Activated CD8-positive, alpha-beta T cell treated with anti-CD3 and anti-CD28 coated beads for 36 hours (primary cell): ENCODE measurements around the gene KLHL26. TPM values are rescaled to one million over a fixed set of nuclear protein-coding genes. Genes with fewer than 3 reads are reported as not detected.
A peak's percentile ranks its signal among the peaks of the same experiment; 100 is the strongest.
"Not testable (repeated sequence)": the region's sequence is repeated elsewhere in the genome, so short reads cannot be mapped to it uniquely, and the experiment has no call there.

Experiments used
- ATAC-seq: fragments of 200-7000 bp; cut with Tn5 transposase; one replicate; pipeline ENCODE4 v1.10.0; 2021; ENCODE audit warnings: mild to moderate bottlenecking, moderate library complexity
- CTCF ChIA-PET: fragments of 350-600 bp; sonication (Branson Sonifier 250); formaldehyde crosslinking; loops from one replicate; lab custom pipeline; 2021; ENCODE audit warnings: antibody characterized with exemption; lab: Charles Lee
- POLR2A ChIA-PET: fragments of 350-600 bp; sonication (Branson Sonifier 250); formaldehyde crosslinking; loops from one replicate; lab custom pipeline; 2021; ENCODE audit warnings: antibody characterized with exemption; lab: Charles Lee
- DNase-seq: peaks from one replicate; pipeline ENCODE4 v3.0.0-alpha.2; 2020
- H3K27ac Mint-ChIP-seq: one replicate; pipeline ENCODE4 v1.8.0; 2021; ENCODE audit warnings: mild to moderate bottlenecking, mixed read lengths
- H3K27me3 Mint-ChIP-seq: one replicate; pipeline ENCODE4 v1.8.0; 2021; ENCODE audit warnings: mixed read lengths
- H3K36me3 Mint-ChIP-seq: one replicate; pipeline ENCODE4 v1.8.0; 2021; ENCODE audit warnings: low read depth, mixed read lengths
- H3K4me1 Mint-ChIP-seq: one replicate; pipeline ENCODE4 v1.8.0; 2021; ENCODE audit warnings: low read depth, mixed read lengths
- H3K4me3 Mint-ChIP-seq: one replicate; pipeline ENCODE4 v1.8.0; 2021; ENCODE audit warnings: mild to moderate bottlenecking, moderate library complexity, mixed read lengths
- H3K9me3 Mint-ChIP-seq: one replicate; pipeline ENCODE4 v1.8.0; 2021; ENCODE audit warnings: mixed read lengths
- CTCF ChIP-seq: fragments of 200-600 bp; IDR thresholded peaks from one replicate; pipeline ENCODE4 v1.8.0; 2022; ENCODE audit warnings: antibody characterized with exemption, mild to moderate bottlenecking
- intact Hi-C: fragments of 100-400 bp; cut with micrococcal nuclease; formaldehyde crosslinking; loops from one replicate; pipeline ENCODE4 v1.10.0; 2022
- total RNA-seq, 2 experiments: library from RNA; stranded (reverse); gene quantifications; one replicate each; pipeline ENCODE4 v1.2.3, GENCODE V29; 2021

KLHL26 gene
- total RNA-seq, 2 experiments from 2014 or later = 10.3 to 10.8 TPM

- no peak overlapping the region for H3K4me3 Mint-ChIP-seq
- H3K4me1 Mint-ChIP-seq = peaks cover 1% of the 10 kb centered on the region
- no peak for DNase-seq
- POLR2A ChIA-PET = no interaction called here
- CTCF ChIA-PET = interaction anchor here (1.5 kb wide), 1 partner anchor 88 kb away, joined by 5 read pairs; the partner anchor contains the start of gene REX1BD
- TF ChIP-seq CTCF = no peak
- no peak for ATAC-seq
- H3K36me3 Mint-ChIP-seq = no peaks in the 10 kb centered on the region
- H3K27ac Mint-ChIP-seq = no peak overlapping the region
- intact Hi-C loops = no loop called here
- H3K27me3 Mint-ChIP-seq = no peaks in the 10 kb centered on the region
- no peaks in the 10 kb centered on the region for H3K9me3 Mint-ChIP-seq
Observed at GRCh38 chr19:18677156-18677555, 40.3 kb downstream of the KLHL26 start.

- intact Hi-C loops = loop anchor here (10.0 kb wide), 1 partner anchor 155 kb away; the partner anchor contains the start of gene UPF1
- DNase-seq, H3K9me3 Mint-ChIP-seq, POLR2A ChIA-PET, H3K27me3 Mint-ChIP-seq, ATAC-seq, H3K4me3 Mint-ChIP-seq, H3K36me3 Mint-ChIP-seq, H3K27ac Mint-ChIP-seq: not testable (repeated sequence)
- CTCF ChIA-PET = interaction anchor here (1.2 kb wide), 1 partner anchor 167 kb away, joined by 3 read pairs; no protein-coding TSS in a partner anchor
- peaks cover 13% of the 10 kb centered on the region for H3K4me1 Mint-ChIP-seq
Observed at GRCh38 chr19:18680148-18680547, 43.3 kb downstream of the KLHL26 start.

GRCh38 chr19:18682807-18683108 lies 45.9 kb downstream of the KLHL26 start:
- POLR2A ChIA-PET = interaction anchor here (0.7 to 1.0 kb wide), 2 partner anchors 64 to 249 kb away, joined by 3 read pairs; no protein-coding TSS in a partner anchor

GRCh38 chr19:18683109-18683957 lies 46.5 kb downstream of the KLHL26 start, which contains the start of gene CRTC1:
CRTC1 (plus strand) TSS chr19:18683680; CDS start chr19:18683703, 23 bp downstream.
- Mint-ChIP-seq H3K4me1 (peaks cover 22% of the 10 kb centered on the region), H3K36me3 (no peaks in the 10 kb centered on the region), H3K4me3 (peak within 1 kb of the TSS; percentile 85), H3K27ac (peak within 1 kb of the TSS; percentile 94), H3K27me3 (no peaks in the 10 kb centered on the region), H3K9me3 (no peaks in the 10 kb centered on the region)
- ChIA-PET POLR2A (interaction anchor here (0.7 to 1.0 kb wide), 2 partner anchors 63 to 248 kb away, joined by 3 read pairs; no protein-coding TSS in a partner anchor), CTCF (interaction anchor here (0.9 to 1.3 kb wide), 3 partner anchors 89 to 233 kb away, joined by 3 to 5 read pairs (median 3); no protein-coding TSS in a partner anchor)
- ATAC-seq (peak; percentile 94), DNase-seq (peak; percentile 85)
- TF ChIP-seq CTCF = no peak
- intact Hi-C loops = loop anchor here (10.0 kb wide), 1 partner anchor 151 kb away; the partner anchor contains the start of gene UPF1

More at GRCh38 chr19:18682807-18683108, 45.9 kb downstream of the KLHL26 start:
- H3K36me3 Mint-ChIP-seq = no peaks in the 10 kb centered on the region
- TF ChIP-seq CTCF = no peak
- H3K27ac Mint-ChIP-seq = peak overlapping the region; percentile 79
- DNase-seq = no peak
- H3K4me3 Mint-ChIP-seq = peak overlapping the region; percentile 85
- peaks cover 20% of the 10 kb centered on the region for H3K4me1 Mint-ChIP-seq
- intact Hi-C loops = loop anchor here (10.0 kb wide), 1 partner anchor 152 kb away; the partner anchor contains the start of gene UPF1
- CTCF ChIA-PET = interaction anchor here (0.9 to 1.3 kb wide), 3 partner anchors 89 to 232 kb away, joined by 3 to 5 read pairs (median 3); no protein-coding TSS in a partner anchor
- no peaks in the 10 kb centered on the region for H3K9me3 Mint-ChIP-seq
- no peak for ATAC-seq
- no peaks in the 10 kb centered on the region for H3K27me3 Mint-ChIP-seq

- H3K36me3 Mint-ChIP-seq = no peaks in the 10 kb centered on the region
- ChIA-PET CTCF (no interaction called here), POLR2A (interaction anchor here (0.5 to 0.9 kb wide), 2 partner anchors 49 to 163 kb away, joined by 3 read pairs; no protein-coding TSS in a partner anchor)
- no peak for TF ChIP-seq CTCF
- H3K9me3 Mint-ChIP-seq = no peaks in the 10 kb centered on the region
- H3K27me3 Mint-ChIP-seq = no peaks in the 10 kb centered on the region
- H3K27ac Mint-ChIP-seq = peak overlapping the region; percentile 15
- intact Hi-C loops = loop anchor here (10.0 kb wide), 1 partner anchor 151 kb away; the partner anchor contains the start of gene UPF1
- DNase-seq (no peak), ATAC-seq (no peak)
- peak overlapping the region; percentile 85 for H3K4me3 Mint-ChIP-seq
- H3K4me1 Mint-ChIP-seq = peaks cover 22% of the 10 kb centered on the region
Observed at GRCh38 chr19:18683958-18684641, 47.3 kb downstream of the KLHL26 start.
